MCF 10A (cell line): ENCODE data around the gene C9orf152. TPM values are rescaled to one million over a fixed set of nuclear protein-coding genes. Genes with fewer than 3 reads are reported as not detected.

Experiments
- BruUV-seq: library from RNA; stranded (reverse); fragments of 400-500 nt; replicated peaks from 2 replicates; lab custom pipeline; 2021; lab: Mats Ljungman, UMichigan
- CTCF ChIA-PET: fragments of 300-600 bp; sonication (Branson Sonifier 250); formaldehyde crosslinking; extraction: SDS; loops from one replicate; lab custom pipeline; 2021; ENCODE audit warnings: antibody characterized with exemption, inconsistent platforms; lab: Yijun Ruan, JAX
- POLR2A ChIA-PET: fragments of 300-600, 350-650 bp; sonication (Branson Sonifier 250); formaldehyde crosslinking; extraction: SDS; loops from one replicate; lab custom pipeline; 2020; ENCODE audit warnings: antibody characterized with exemption, inconsistent platforms; lab: Yijun Ruan, JAX
- DNase-seq: peaks from one replicate; pipeline ENCODE4 v3.0.0-alpha.2; 2018; ENCODE audit not compliant: unreplicated experiment
- H3K27ac Mint-ChIP-seq: one replicate; pipeline ENCODE4 v1.8.0; 2022; ENCODE audit warnings: mild to moderate bottlenecking, low read depth, mixed read lengths; ENCODE audit not compliant: unreplicated experiment
- H3K27me3 Mint-ChIP-seq: one replicate; pipeline ENCODE4 v1.8.0; 2022; ENCODE audit warnings: mixed read lengths; ENCODE audit not compliant: insufficient read depth, unreplicated experiment
- H3K36me3 Mint-ChIP-seq: one replicate; pipeline ENCODE4 v1.8.0; 2022; ENCODE audit warnings: mild to moderate bottlenecking, moderate library complexity, mixed read lengths; ENCODE audit not compliant: insufficient read depth, unreplicated experiment
- H3K4me1 Mint-ChIP-seq: one replicate; pipeline ENCODE4 v1.8.0; 2022; ENCODE audit warnings: mixed read lengths; ENCODE audit not compliant: insufficient read depth, unreplicated experiment
- H3K4me3 Mint-ChIP-seq: one replicate; pipeline ENCODE4 v1.8.0; 2022; ENCODE audit warnings: mild to moderate bottlenecking, moderate library complexity, mixed read lengths; ENCODE audit not compliant: unreplicated experiment
- H3K9me3 Mint-ChIP-seq: one replicate; pipeline ENCODE4 v1.8.0; 2022; ENCODE audit warnings: mixed read lengths; ENCODE audit not compliant: unreplicated experiment
- CTCF ChIP-seq: fragments of 200-600 bp; IDR thresholded peaks from one replicate; pipeline ENCODE4 v1.8.0; 2022; ENCODE audit warnings: antibody characterized with exemption, mild to moderate bottlenecking; ENCODE audit not compliant: unreplicated experiment
- intact Hi-C: fragments of 100-400 bp; cut with micrococcal nuclease; formaldehyde crosslinking; loops from 2 replicates; pipeline ENCODE4 v1.14.1; 2022
- total RNA-seq: library from RNA; stranded (reverse); gene quantifications from 2 replicates; pipeline ENCODE4 v1.2.3, GENCODE V29; 2022

Gene C9orf152
- total RNA-seq, 1 experiment from 2014 or later = not detected

- Mint-ChIP-seq H3K27ac (no peak overlapping the region), H3K36me3 (peaks cover 35% of the 10 kb centered on the region), H3K4me3 (no peak overlapping the region), H3K4me1 (no peaks in the 10 kb centered on the region), H3K9me3 (peaks cover 6% of the 10 kb centered on the region), H3K27me3 (no peaks in the 10 kb centered on the region)
- no peak for TF ChIP-seq CTCF
- intact Hi-C loops = loop anchor here (1.0 to 5.0 kb wide), 3 partner anchors 95 to 581 kb away; no protein-coding TSS in a partner anchor
- ChIA-PET CTCF (interaction anchor here (0.5 to 10.9 kb wide), 11 partner anchors 9 to 807 kb away, joined by 3 to 146 read pairs (median 4); no protein-coding TSS in a partner anchor), POLR2A (no interaction called here)
- peak; percentile 23 for DNase-seq
- no TSS peak for BruUV-seq
These were observed 54.5 kb downstream of the C9orf152 start for GRCh38 chr9:110153431-110153830.

GRCh38 chr9:110152704-110153374, 55.1 kb downstream of the C9orf152 start:
- Mint-ChIP-seq H3K9me3 (peaks cover 6% of the 10 kb centered on the region), H3K4me1 (no peaks in the 10 kb centered on the region), H3K27me3 (no peaks in the 10 kb centered on the region), H3K27ac (no peak overlapping the region), H3K36me3 (peaks cover 31% of the 10 kb centered on the region), H3K4me3 (no peak overlapping the region)
- DNase-seq = peak; percentile 66
- BruUV-seq = no TSS peak
- ChIA-PET POLR2A (interaction anchor here (0.7 kb wide), 1 partner anchor 134 kb away, joined by 3 read pairs; no protein-coding TSS in a partner anchor), CTCF (interaction anchor here (0.7 to 10.9 kb wide), 32 partner anchors 9 to 578 kb away, joined by 3 to 146 read pairs (median 4); no protein-coding TSS in a partner anchor)
- TF ChIP-seq CTCF = peak; percentile 75
- intact Hi-C loops = loop anchor here (1.0 to 5.0 kb wide), 3 partner anchors 95 to 581 kb away; no protein-coding TSS in a partner anchor

Other genes starting within 250 kb of the C9orf152 start
- 349 TPM in 2 replicates for gene TXN, start 48.3 kb upstream of the C9orf152 start, total RNA-seq
- gene TXNDC8, start 129.7 kb upstream of the C9orf152 start, total RNA-seq = not detected in 2 replicates